ENCODE data around the gene FAM193A.

The FAM193A gene

GRCh38 chr4:2492970-2493369, 43.5 kb upstream of the FAM193A start:
- Histone ChIP-seq H3K27me3 (ENCODE audit: insufficient read depth, low read length) (no peaks in the 10 kb centered on the region), H3K4me2 (ENCODE audit: low read length) (no peak overlapping the region), H4K20me1 (ENCODE audit: insufficient read depth, low read length) (no peaks in the 10 kb centered on the region), H3K79me2 (ENCODE audit: insufficient read depth, low read length) (peaks cover 12% of the 10 kb centered on the region), H3K4me1 (ENCODE audit: insufficient read depth, low read length, severe bottlenecking) (peaks cover 8% of the 10 kb centered on the region), H2AFZ (ENCODE audit: low read length) (no peak overlapping the region), H3K9me3 (ENCODE audit: low read length) (no peaks in the 10 kb centered on the region), H3K27ac (ENCODE audit: low read depth, low read length, poor library complexity, severe bottlenecking) (no peak overlapping the region), H3K9ac (ENCODE audit: low read length) (no peak overlapping the region), H3K4me3 (ENCODE audit: low read depth, low read length, poor library complexity, severe bottlenecking) (no peak overlapping the region), H3K36me3 (ENCODE audit: insufficient read depth, low read length) (peaks cover 60% of the 10 kb centered on the region), H3K9me2 (ENCODE audit: low read depth, low read length) (no peaks in the 10 kb centered on the region), H3F3A (ENCODE audit: insufficient read depth, low read length) (no peaks in the 10 kb centered on the region)
- TF ChIP-seq CTCF (IDR thresholded peaks at IDR 0.05; ENCODE audit: low read length) = no peak
- TF ChIP-seq EZH2 (IDR thresholded peaks at IDR 0.05; ENCODE audit: borderline replicate concordance, low read length) = no peak

DNA sequence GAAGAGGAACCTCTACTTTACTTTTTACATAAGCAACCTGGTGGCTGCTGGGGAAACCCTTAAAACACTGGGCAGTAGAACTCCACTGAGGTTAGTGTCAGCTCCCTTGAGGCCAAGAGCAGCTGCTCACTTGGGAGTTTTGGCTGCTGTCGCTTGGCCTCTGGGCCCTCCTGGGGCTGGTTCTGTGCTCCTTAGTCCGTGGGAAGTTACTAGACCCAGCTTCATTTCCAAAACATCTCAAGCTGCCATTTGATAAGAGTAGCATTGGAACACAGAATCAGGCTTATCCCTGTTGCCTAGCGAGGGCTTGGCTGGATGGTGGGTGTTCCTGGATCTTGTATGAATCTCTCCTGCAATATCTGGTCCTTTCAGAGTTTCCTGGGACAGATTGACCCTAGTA, 41.5 kb upstream of the FAM193A start:
- Histone ChIP-seq H3K9me2 (ENCODE audit: low read depth, low read length) (no peaks in the 10 kb centered on the region), H3F3A (ENCODE audit: insufficient read depth, low read length) (no peaks in the 10 kb centered on the region), H3K79me2 (ENCODE audit: insufficient read depth, low read length) (0 out of 2 replicates have a peak, but pooled peaks cover 6% of the 10 kb centered on the region), H4K20me1 (ENCODE audit: insufficient read depth, low read length) (no peaks in the 10 kb centered on the region), H3K27me3 (ENCODE audit: insufficient read depth, low read length) (no peaks in the 10 kb centered on the region), H2AFZ (ENCODE audit: low read length) (no peak overlapping the region), H3K4me2 (ENCODE audit: low read length) (no peak overlapping the region), H3K27ac (ENCODE audit: low read depth, low read length, poor library complexity, severe bottlenecking) (no peak overlapping the region), H3K9ac (ENCODE audit: low read length) (no peak overlapping the region), H3K36me3 (ENCODE audit: insufficient read depth, low read length) (peaks cover 58% of the 10 kb centered on the region), H3K4me1 (ENCODE audit: insufficient read depth, low read length, severe bottlenecking) (peaks cover 8% of the 10 kb centered on the region), H3K4me3 (ENCODE audit: low read depth, low read length, poor library complexity, severe bottlenecking) (no peak overlapping the region), H3K9me3 (ENCODE audit: low read length) (no peaks in the 10 kb centered on the region)
- TF ChIP-seq EZH2 (IDR thresholded peaks at IDR 0.05; ENCODE audit: borderline replicate concordance, low read length) = no peak

DNA sequence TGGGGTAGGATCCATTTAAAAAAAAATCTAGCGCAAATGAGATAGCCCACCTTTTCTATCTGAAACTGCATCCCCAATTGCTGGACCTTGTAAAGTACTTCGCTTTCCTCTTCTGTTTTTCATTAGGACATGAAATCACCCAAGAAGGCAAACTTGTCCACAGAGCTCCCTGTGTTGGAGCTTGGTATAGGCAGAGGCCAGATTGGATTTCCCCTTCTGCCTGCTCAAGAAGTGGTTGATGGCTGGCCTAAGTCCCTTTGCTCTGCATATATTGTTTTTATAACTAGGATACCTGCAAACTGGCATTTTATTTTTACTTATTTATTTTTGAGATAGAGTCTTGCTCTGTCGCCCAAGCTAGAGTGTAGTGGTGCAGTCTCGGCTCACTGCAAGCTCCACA, 39.1 kb upstream of the FAM193A start:
- Histone ChIP-seq H3K4me2 (ENCODE audit: low read length) (no peak overlapping the region), H3K27ac (ENCODE audit: low read depth, low read length, poor library complexity, severe bottlenecking) (no peak overlapping the region)
- no peak for TF ChIP-seq EZH2 (IDR thresholded peaks at IDR 0.05; ENCODE audit: borderline replicate concordance, low read length)
- TF ChIP-seq CTCF (IDR thresholded peaks at IDR 0.05; ENCODE audit: low read length) = no peak

DNA sequence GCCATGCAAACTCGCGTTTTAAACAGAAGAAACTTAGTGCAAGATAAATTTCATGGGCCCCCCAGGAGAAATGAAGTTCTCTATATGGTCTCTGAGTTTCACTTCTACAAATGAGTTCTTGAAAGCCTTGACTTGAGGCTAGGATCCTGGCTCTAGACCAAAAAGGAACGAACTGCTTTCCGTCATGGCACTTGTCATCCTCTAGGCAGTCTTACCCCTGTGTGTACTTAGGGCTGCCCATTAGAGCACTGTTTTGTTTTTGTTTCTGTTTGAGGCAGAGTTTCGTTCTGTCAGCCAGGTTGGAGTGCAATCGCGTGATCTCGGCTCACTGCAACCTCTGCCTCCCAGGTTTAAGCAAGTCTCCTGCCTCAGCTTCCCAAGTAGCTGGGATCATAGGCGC, 38.5 kb upstream of the FAM193A start:
- Histone ChIP-seq H3K4me3 (ENCODE audit: low read depth, low read length, poor library complexity, severe bottlenecking) (no peak overlapping the region), H3K27me3 (ENCODE audit: insufficient read depth, low read length) (no peaks in the 10 kb centered on the region), H3K9me3 (ENCODE audit: low read length) (no peaks in the 10 kb centered on the region), H3K4me2 (ENCODE audit: low read length) (no peak overlapping the region), H3K27ac (ENCODE audit: low read depth, low read length, poor library complexity, severe bottlenecking) (no peak overlapping the region), H3K9me2 (ENCODE audit: low read depth, low read length) (no peaks in the 10 kb centered on the region), H3K4me1 (ENCODE audit: insufficient read depth, low read length, severe bottlenecking) (peaks cover 8% of the 10 kb centered on the region), H3K9ac (ENCODE audit: low read length) (no peak overlapping the region), H3K36me3 (ENCODE audit: insufficient read depth, low read length) (peaks cover 60% of the 10 kb centered on the region), H3F3A (ENCODE audit: insufficient read depth, low read length) (no peaks in the 10 kb centered on the region), H2AFZ (ENCODE audit: low read length) (no peak overlapping the region), H3K79me2 (ENCODE audit: insufficient read depth, low read length) (no peaks in the 10 kb centered on the region), H4K20me1 (ENCODE audit: insufficient read depth, low read length) (no peaks in the 10 kb centered on the region)
- TF ChIP-seq EZH2 (IDR thresholded peaks at IDR 0.05; ENCODE audit: borderline replicate concordance, low read length) = no peak

More for the DNA sequence above, 39.1 kb upstream of the FAM193A start:
- Histone ChIP-seq H3K4me3 (ENCODE audit: low read depth, low read length, poor library complexity, severe bottlenecking) (no peak overlapping the region), H4K20me1 (ENCODE audit: insufficient read depth, low read length) (no peaks in the 10 kb centered on the region), H3K36me3 (ENCODE audit: insufficient read depth, low read length) (peaks cover 64% of the 10 kb centered on the region), H2AFZ (ENCODE audit: low read length) (no peak overlapping the region), H3F3A (ENCODE audit: insufficient read depth, low read length) (no peaks in the 10 kb centered on the region), H3K4me1 (ENCODE audit: insufficient read depth, low read length, severe bottlenecking) (peaks cover 8% of the 10 kb centered on the region), H3K9me3 (ENCODE audit: low read length) (no peaks in the 10 kb centered on the region), H3K79me2 (ENCODE audit: insufficient read depth, low read length) (no peaks in the 10 kb centered on the region), H3K9me2 (ENCODE audit: low read depth, low read length) (no peaks in the 10 kb centered on the region), H3K27me3 (ENCODE audit: insufficient read depth, low read length) (no peaks in the 10 kb centered on the region), H3K9ac (ENCODE audit: low read length) (no peak overlapping the region)

All from OCI-LY1 (cell line).